Measurements from ENCODE around the gene KLHL29. TPM values are rescaled to one million over a fixed set of nuclear protein-coding genes. Genes with fewer than 3 reads are reported as not detected.

The KLHL29 gene
- total RNA-seq, 1 donor from 2014 or later: 12.9 TPM

- no peaks in the 10 kb centered on the region for H3K4me1 ChIP-seq
- no peak for DNase-seq
- TF ChIP-seq, protein P1, sequence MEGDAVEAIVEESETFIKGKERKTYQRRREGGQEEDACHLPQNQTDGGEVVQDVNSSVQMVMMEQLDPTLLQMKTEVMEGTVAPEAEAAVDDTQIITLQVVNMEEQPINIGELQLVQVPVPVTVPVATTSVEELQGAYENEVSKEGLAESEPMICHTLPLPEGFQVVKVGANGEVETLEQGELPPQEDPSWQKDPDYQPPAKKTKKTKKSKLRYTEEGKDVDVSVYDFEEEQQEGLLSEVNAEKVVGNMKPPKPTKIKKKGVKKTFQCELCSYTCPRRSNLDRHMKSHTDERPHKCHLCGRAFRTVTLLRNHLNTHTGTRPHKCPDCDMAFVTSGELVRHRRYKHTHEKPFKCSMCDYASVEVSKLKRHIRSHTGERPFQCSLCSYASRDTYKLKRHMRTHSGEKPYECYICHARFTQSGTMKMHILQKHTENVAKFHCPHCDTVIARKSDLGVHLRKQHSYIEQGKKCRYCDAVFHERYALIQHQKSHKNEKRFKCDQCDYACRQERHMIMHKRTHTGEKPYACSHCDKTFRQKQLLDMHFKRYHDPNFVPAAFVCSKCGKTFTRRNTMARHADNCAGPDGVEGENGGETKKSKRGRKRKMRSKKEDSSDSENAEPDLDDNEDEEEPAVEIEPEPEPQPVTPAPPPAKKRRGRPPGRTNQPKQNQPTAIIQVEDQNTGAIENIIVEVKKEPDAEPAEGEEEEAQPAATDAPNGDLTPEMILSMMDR (IDR thresholded peaks at IDR 0.05): no peak
- intact Hi-C loops (cut with DNase I): no loop called here
- ATAC-seq: no peak
- H3K4me3 ChIP-seq: no peak overlapping the region
- no peaks in the 10 kb centered on the region for H3K27me3 ChIP-seq (ENCODE audit: low read depth)
- no peak overlapping the region for H3K27ac ChIP-seq
- no peaks in the 10 kb centered on the region for H3K9me3 ChIP-seq
- no peaks in the 10 kb centered on the region for H3K36me3 ChIP-seq
These were observed 203.7 kb downstream of the KLHL29 start for GRCh38 chr2:23588508-23589201.

DNA sequence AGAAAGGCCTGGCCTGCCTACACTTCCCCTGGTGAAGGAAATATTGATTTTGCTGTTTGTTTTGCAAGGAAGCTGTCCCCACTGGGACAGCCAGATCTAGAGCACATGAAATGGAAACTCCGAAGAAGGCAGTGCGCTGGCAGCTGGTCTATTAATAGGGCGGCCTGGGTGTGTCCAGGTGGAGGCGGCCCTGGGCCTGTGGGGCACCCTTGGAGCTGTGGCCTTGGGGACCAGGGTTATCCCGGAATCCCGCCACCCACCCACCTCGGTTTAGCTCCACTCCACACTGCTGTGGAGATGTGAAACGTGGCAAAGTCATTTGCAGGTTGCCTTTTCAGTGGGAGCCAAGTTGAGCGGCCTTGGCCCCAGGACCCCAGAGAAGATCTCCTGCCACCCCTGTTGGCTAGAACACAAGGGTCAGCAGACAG lies 204.3 kb downstream of the KLHL29 start:
- ATAC-seq (no peak), DNase-seq (peak; percentile 34)
- Histone ChIP-seq H3K4me3 (no peak overlapping the region), H3K27ac (no peak overlapping the region), H3K27me3 (ENCODE audit: low read depth) (no peaks in the 10 kb centered on the region), H3K9me3 (no peaks in the 10 kb centered on the region), H3K36me3 (no peaks in the 10 kb centered on the region), H3K4me1 (no peaks in the 10 kb centered on the region)
- intact Hi-C loops (cut with DNase I): no loop called here
- TF ChIP-seq, protein P1 (IDR thresholded peaks at IDR 0.05): no peak

- no peaks in the 10 kb centered on the region for H3K4me1 ChIP-seq
These were observed 204.8 kb downstream of the KLHL29 start for GRCh38 chr2:23589739-23590138.

GRCh38 chr2:23590241-23590869 lies 205.4 kb downstream of the KLHL29 start:
- Histone ChIP-seq H3K9me3 (no peaks in the 10 kb centered on the region), H3K36me3 (no peaks in the 10 kb centered on the region), H3K27ac (no peak overlapping the region), H3K4me1 (no peaks in the 10 kb centered on the region), H3K4me3 (no peak overlapping the region), H3K27me3 (ENCODE audit: low read depth) (no peaks in the 10 kb centered on the region)
- ATAC-seq: no peak
- intact Hi-C loops (cut with DNase I): no loop called here
- TF ChIP-seq, protein P1 (IDR thresholded peaks at IDR 0.05): no peak
- peak; percentile 29 for DNase-seq

More at GRCh38 chr2:23589739-23590138, 204.8 kb downstream of the KLHL29 start:
- no peak for ATAC-seq
- Histone ChIP-seq H3K27me3 (ENCODE audit: low read depth) (no peaks in the 10 kb centered on the region), H3K9me3 (no peaks in the 10 kb centered on the region), H3K4me3 (no peak overlapping the region), H3K36me3 (no peaks in the 10 kb centered on the region), H3K27ac (no peak overlapping the region)
- intact Hi-C loops (cut with DNase I): no loop called here
- DNase-seq: no peak
- TF ChIP-seq, protein P1 (IDR thresholded peaks at IDR 0.05): no peak

DNA sequence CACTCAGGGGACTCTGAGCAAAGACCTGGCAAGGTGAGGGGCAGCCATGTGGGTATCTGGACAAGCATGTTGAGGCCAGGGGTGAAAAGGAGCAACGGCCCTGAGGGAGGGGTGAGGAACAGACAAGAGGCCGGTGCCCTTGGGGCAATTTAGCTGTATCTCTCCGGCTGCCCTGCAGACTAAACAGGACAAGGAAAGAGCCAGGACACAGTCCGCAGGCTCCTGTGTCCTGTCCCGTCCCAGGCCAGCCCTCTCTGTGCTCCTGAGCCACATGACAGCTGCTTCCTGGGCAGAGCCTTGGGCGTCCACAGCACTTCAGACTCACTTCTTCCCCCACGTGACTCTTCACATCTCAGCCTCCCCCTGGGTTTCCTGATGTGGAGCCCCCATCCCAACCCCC lies 206.1 kb downstream of the KLHL29 start:
- TF ChIP-seq, protein P1 (IDR thresholded peaks at IDR 0.05): no peak
- no peaks in the 10 kb centered on the region for H3K9me3 ChIP-seq
- intact Hi-C loops (cut with DNase I): no loop called here
- no peaks in the 10 kb centered on the region for H3K27me3 ChIP-seq (ENCODE audit: low read depth)
- no peak overlapping the region for H3K4me3 ChIP-seq
- no peaks in the 10 kb centered on the region for H3K36me3 ChIP-seq
- ATAC-seq: no peak
- DNase-seq: peak; percentile 17
- H3K27ac ChIP-seq: no peak overlapping the region
- H3K4me1 ChIP-seq: no peaks in the 10 kb centered on the region
